ENCODE measurements around the gene NEURL1. TPM values are rescaled to one million over a fixed set of nuclear protein-coding genes. Genes with fewer than 3 reads are reported as not detected.
"Not testable (repeated sequence)": the region's sequence is repeated elsewhere in the genome, so short reads cannot be mapped to it uniquely, and the experiment has no call there.

Gene NEURL1
- polyA plus RNA-seq, 10 donors = 8.8 to 32.7 (median 24.5) TPM

DNA sequence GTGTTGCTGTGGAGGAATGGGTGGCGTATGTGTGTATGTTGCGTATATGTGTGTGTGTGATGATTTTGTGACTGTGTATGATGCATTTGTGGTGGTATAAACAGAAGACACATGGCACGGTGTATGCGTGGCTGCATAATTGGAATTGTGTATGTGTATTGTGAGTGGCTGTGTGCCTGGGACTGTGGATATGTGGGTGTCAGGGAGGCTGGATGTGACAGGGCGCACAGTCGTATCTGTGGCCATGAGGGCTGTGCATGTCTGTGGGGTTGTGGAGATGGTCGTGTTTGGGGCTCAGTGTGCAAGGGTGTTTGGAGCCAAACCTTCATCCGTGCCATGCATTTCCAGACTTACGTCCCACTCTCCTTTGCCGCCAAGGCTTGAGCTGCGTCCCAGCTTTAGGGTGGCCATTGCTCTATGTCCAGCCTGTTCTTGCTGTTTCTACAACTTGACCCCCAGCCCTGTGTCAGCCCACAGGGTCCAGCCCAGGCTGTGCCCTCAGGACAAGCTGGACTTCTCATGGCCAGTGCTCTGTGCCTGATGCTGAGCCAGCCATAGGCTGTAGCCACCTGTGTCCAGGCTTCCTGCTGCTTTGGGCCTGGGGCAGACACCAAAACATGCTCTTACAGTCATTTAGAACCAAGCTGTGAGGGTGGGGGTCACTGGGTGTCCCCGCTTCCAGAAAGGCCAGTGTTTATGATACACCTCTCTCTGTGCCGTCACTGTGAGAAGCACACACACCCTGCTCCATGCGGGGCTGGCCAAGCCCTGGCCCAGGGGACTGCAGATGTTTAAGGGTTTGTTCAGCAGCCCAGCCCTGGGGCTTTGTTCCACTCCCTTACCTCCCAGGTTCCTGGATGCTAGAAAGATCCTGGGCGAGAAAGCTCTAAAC, 127.6 kb downstream of the NEURL1 start:
- DNase-seq = peak in 1 of 3 donors; percentile 47

- DNase-seq = no peak
Measured at GRCh38 chr10:103621783-103622125, 128.2 kb downstream of the NEURL1 start.

DNA sequence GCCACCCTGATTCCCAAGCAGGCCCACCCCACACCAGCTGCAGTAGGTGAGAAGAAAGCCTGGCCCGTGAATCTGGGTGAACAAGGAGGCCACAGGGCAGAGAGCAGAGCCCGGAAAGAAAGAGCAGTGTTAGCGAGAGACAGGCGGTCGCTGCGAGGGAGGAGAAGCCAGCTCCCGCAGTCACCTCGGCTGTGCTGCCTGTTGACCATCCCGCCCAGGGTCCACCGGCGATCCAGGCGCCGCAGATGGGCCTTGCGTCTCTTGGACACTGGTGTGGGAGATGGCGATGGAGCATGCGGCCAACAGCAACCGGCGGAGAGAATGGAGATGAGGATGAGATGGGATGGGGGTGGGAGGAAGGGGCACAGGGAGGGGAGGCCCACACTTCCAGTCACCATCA, 128.8 kb downstream of the NEURL1 start:
- no peak for DNase-seq

DNA sequence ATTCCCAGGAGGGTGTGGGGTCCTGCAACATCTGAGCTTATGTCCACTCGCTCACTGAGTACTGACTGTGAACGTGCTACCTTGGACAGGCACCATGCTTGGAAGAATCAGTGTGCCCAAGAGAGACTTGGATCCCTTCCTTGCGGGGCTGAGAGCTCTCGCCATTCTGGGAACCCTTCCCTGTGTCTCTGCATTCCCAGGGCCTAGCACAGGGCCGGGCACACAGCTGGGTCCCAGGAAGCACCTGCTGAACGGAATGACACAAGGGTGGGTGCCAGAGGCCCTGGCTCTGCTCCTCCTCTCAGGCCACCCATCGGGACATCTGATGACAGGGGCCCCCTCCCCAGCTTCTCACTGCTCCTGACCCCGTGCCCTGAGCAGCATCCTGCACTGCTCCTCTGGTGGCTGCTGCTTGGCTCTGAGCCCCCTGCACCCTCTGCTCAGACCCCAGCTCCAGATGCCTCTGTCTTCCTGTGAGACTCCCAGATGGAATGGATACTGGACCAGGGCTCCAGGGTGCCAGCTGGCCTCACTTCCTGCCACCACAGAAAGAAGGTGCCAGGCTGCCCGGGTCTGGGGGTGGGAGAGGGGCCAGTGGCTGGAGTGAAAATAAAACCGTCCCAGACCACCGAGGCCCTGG, 129.6 kb downstream of the NEURL1 start:
- no peak for DNase-seq

GRCh38 chr10:103626178-103626577, 132.7 kb downstream of the NEURL1 start:
- no peak for DNase-seq

- DNase-seq = no peak
Measured at GRCh38 chr10:103627111-103627892, 133.8 kb downstream of the NEURL1 start.

- no peak for DNase-seq
Measured at GRCh38 chr10:103627893-103628292, 134.4 kb downstream of the NEURL1 start.

- no peak for DNase-seq
Measured at GRCh38 chr10:103629581-103629980, 136.1 kb downstream of the NEURL1 start.

DNA sequence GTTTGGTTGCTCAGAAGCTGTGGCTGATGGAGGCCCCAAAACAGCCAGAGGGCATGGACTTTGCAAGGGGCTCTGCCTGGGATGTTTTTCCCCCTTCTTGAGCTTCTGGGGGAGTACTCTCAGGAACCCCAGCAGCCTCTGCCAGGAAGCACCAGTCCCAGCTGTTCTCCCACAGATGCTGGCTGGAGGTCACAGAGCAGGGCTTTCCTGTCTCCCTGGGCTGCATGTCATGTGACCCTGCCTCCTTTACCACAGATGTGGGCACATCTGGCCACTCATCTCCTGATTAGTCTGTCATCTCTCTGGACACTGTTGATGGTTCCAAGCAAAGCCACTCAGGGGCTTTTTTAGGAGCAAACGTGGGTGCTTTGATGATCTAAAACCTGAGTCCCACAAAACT, 136.7 kb downstream of the NEURL1 start:
- no peak for DNase-seq

- no peak for DNase-seq
Measured at GRCh38 chr10:103632247-103632642, 138.7 kb downstream of the NEURL1 start.

GRCh38 chr10:103632871-103633270, 139.4 kb downstream of the NEURL1 start:
- DNase-seq = not testable (repeated sequence)

DNA sequence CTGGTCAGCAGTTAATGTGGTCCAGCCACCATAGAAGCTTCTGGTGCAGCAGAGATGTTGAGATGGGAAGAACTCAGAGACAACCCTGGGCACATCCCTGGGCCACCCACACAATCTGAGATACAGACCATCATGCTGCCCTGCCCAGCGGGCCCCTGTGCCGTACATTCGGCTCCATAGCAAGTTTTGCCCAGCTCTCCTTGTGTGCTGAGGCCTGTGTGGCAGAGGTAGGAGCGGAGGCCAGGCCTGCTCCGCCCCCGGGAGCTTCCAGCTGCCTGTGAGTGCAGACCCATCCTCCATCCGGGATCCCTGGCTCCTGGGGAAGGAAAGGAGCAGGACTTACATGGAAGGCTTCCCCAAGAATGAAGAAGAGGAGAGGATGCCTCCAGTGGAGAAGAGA, 140.3 kb downstream of the NEURL1 start:
- no peak for DNase-seq

- DNase-seq = no peak
Measured at GRCh38 chr10:103635580-103635979, 142.1 kb downstream of the NEURL1 start.

GRCh38 chr10:103636492-103636891, 143.0 kb downstream of the NEURL1 start:
- DNase-seq = no peak

- DNase-seq = no peak
Measured at GRCh38 chr10:103637011-103637410, 143.5 kb downstream of the NEURL1 start.

GRCh38 chr10:103637927-103638557, 144.5 kb downstream of the NEURL1 start:
- DNase-seq = peak in 2 of 3 donors; percentile 72 to 87

- DNase-seq = no peak
Measured at GRCh38 chr10:103638948-103639347, 145.4 kb downstream of the NEURL1 start.

DNA sequence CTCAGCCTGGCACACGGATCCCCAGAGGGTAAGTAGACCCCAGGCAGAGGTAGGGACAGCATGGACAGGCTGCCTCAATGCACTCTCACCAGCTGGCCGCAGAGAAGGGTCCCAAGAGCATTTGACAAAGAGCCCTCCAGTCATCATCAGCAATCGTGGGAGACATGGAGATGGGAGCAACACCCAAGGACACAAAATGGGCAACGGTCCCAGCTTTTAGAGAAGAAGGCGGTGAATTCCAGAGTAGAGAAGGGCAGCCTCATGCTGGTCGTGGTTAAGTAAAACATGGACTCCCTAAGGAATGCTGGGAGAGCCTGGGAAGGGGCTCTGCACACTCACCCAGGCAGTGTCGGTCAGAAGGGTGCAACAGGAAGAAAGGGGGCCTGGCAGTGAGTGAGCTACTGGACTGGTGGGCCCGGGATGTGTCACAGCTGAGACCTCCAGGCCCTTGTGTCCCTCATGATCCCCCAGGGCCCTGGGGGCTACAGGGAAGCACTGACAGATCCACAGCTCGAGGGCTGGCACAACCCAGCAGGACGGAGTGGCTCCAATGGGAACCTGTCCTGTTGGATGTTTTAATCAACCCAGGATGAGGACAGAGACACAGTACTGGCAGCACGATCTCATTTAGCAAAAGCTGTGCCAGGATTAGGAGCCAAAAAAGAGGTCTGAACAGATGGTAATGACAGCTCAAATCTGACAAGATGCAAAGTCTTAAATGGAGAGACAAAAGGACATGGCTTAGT, 147.1 kb downstream of the NEURL1 start:
- DNase-seq = peak in 1 of 3 donors; percentile 54

DNA sequence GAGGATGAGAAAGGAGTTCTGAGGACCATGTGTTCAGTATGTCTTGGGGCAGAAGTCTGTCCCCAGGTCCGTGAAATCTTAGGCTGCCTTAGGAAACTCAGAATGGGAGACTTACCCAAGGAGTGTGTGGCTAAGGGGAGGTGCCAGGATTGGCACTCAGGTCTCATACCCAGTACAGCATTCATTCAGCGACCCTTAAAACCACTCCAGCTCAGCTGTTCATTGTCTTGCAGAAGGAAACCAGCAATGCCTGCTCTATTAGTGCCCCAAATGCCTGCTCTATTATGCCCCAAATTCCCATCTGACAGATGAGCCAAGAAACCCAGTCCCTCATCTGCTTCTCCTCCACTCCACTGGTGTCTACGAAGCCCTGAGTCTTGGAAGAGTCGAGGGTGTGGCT, 147.8 kb downstream of the NEURL1 start:
- DNase-seq = no peak
